GM23338 (cell line): ENCODE measurements around the gene CASP2. TPM values are rescaled to one million over a fixed set of nuclear protein-coding genes. Genes with fewer than 3 reads are reported as not detected.

Experiments used
- ATAC-seq: fragments of 200-7000 bp; cut with Tn5 transposase; 3 replicates; pipeline ENCODE4 v1.9.1; 2020
- DNase-seq: peaks from one replicate; pipeline ENCODE4 v3.0.0-alpha.2; 2015; ENCODE audit warnings: low spot score
- H2AFZ ChIP-seq: fragments of 200-600 bp; sonication (generic); 2 replicates; pipeline ENCODE4 v1.8.0; 2016; ENCODE audit warnings: antibody characterized with exemption, mild to moderate bottlenecking, moderate library complexity
- H3F3A ChIP-seq: fragments of 200-600 bp; sonication (generic); replicated peaks from 2 replicates; pipeline ENCODE4 v1.8.0; 2017; ENCODE audit warnings: antibody characterized with exemption, mixed run types, low read depth
- H3K27ac ChIP-seq: fragments of 200-600 bp; sonication (generic); 2 replicates; pipeline ENCODE4 v1.6.1; 2016; ENCODE audit warnings: low read depth
- H3K27me3 ChIP-seq: fragments of 200-600 bp; sonication (generic); 2 replicates; pipeline ENCODE4 v1.8.0; 2016; ENCODE audit warnings: mild to moderate bottlenecking, mixed run types, moderate library complexity; ENCODE audit not compliant: insufficient read depth
- H3K36me3 ChIP-seq: fragments of 200-600 bp; sonication (generic); 2 replicates; pipeline ENCODE4 v1.8.0; 2016; ENCODE audit warnings: mild to moderate bottlenecking; ENCODE audit not compliant: insufficient read depth
- H3K4me1 ChIP-seq: fragments of 200-600 bp; sonication (generic); 2 replicates; pipeline ENCODE4 v1.8.0; 2016; ENCODE audit warnings: mild to moderate bottlenecking, moderate library complexity; ENCODE audit not compliant: insufficient read depth
- H3K4me2 ChIP-seq: fragments of 200-600 bp; sonication (generic); 2 replicates; pipeline ENCODE4 v1.7.1; 2017; ENCODE audit warnings: mixed run types
- H3K4me3 ChIP-seq: fragments of 200-600 bp; sonication (generic); 2 replicates; pipeline ENCODE4 v1.6.1; 2016; ENCODE audit warnings: mixed run types
- H3K79me2 ChIP-seq: fragments of 200-600 bp; sonication (generic); replicated peaks from 2 replicates; pipeline ENCODE4 v1.8.0; 2017; ENCODE audit warnings: mild to moderate bottlenecking; ENCODE audit not compliant: insufficient read depth
- H3K9me2 ChIP-seq: fragments of 200-600 bp; sonication (generic); 2 replicates; pipeline ENCODE4 v1.8.0; 2017; ENCODE audit not compliant: insufficient read depth
- H4K20me1 ChIP-seq: fragments of 200-600 bp; sonication (generic); replicated peaks from 2 replicates; pipeline ENCODE4 v1.8.0; 2017; ENCODE audit warnings: mild to moderate bottlenecking; ENCODE audit not compliant: insufficient read depth
- H3K27ac Mint-ChIP-seq: 2 replicates; pipeline ENCODE4 v1.8.0; 2020; ENCODE audit warnings: inconsistent platforms, mild to moderate bottlenecking, moderate library complexity, mixed read lengths
- H3K27me3 Mint-ChIP-seq: 3 replicates; pipeline ENCODE4 v1.8.0; 2022; ENCODE audit warnings: low read depth, mild to moderate bottlenecking, moderate library complexity, mixed read lengths, inconsistent platforms; ENCODE audit not compliant: insufficient read depth, poor library complexity
- H3K36me3 Mint-ChIP-seq: 3 replicates; pipeline ENCODE4 v1.8.0; 2021; ENCODE audit warnings: low read depth, mild to moderate bottlenecking, inconsistent platforms, moderate library complexity, mixed read lengths
- H3K4me1 Mint-ChIP-seq: 3 replicates; pipeline ENCODE4 v1.8.0; 2020; ENCODE audit warnings: mild to moderate bottlenecking, inconsistent platforms, mixed read lengths
- H3K4me3 Mint-ChIP-seq: 3 replicates; pipeline ENCODE4 v1.8.0; 2021; ENCODE audit warnings: moderate library complexity, mild to moderate bottlenecking, inconsistent platforms, mixed read lengths
- H3K9me3 Mint-ChIP-seq: 3 replicates; pipeline ENCODE4 v1.8.0; 2020; ENCODE audit warnings: moderate library complexity, mild to moderate bottlenecking, inconsistent platforms, mixed read lengths
- CREB1 ChIP-seq: fragments of 250-450 bp; sonication (Bioruptor Pico); IDR thresholded peaks from 2 replicates; pipeline ENCODE4 v1.5.0; 2020; ENCODE audit warnings: low read depth, mild to moderate bottlenecking, moderate library complexity
- CTCF ChIP-seq, 2 experiments: fragments of 200-600 bp in 1 of 2; sonication (generic) in 1 of 2; conservative IDR thresholded peaks; 2 replicates each; pipeline versions ENCODE4 v1.5.1 to v1.6.1; 2016 to 2017; ENCODE audit warnings: antibody characterized with exemption in 2 of 2, low read depth in 2 of 2, mild to moderate bottlenecking in 2 of 2, moderate library complexity in 1 of 2
- ETS1 ChIP-seq: IDR thresholded peaks from 2 replicates; pipeline ENCODE4 v1.6.1; 2016; ENCODE audit warnings: antibody characterized with exemption
- EZH2phosphoT487 ChIP-seq: fragments of 200-600 bp; sonication (generic); IDR thresholded peaks from one replicate; pipeline ENCODE4 v1.8.1; 2018; ENCODE audit warnings: antibody characterized with exemption; ENCODE audit not compliant: unreplicated experiment
- JUNB ChIP-seq: IDR thresholded peaks from one replicate; pipeline ENCODE4 v1.6.1; 2016; ENCODE audit warnings: antibody characterized with exemption; ENCODE audit not compliant: unreplicated experiment
- NANOG ChIP-seq: IDR thresholded peaks from 2 replicates; pipeline ENCODE4 v1.6.1; 2016; ENCODE audit warnings: antibody characterized with exemption, borderline replicate concordance
- POLR2AphosphoS5 ChIP-seq: IDR thresholded peaks from 2 replicates; pipeline ENCODE4 v1.6.1; 2016; ENCODE audit warnings: antibody characterized with exemption, low read depth
- REST ChIP-seq: IDR thresholded peaks from one replicate; pipeline ENCODE4 v1.6.1; 2018; ENCODE audit warnings: antibody characterized with exemption; ENCODE audit not compliant: unreplicated experiment
- STAT1 ChIP-seq: IDR thresholded peaks from one replicate; pipeline ENCODE4 v1.6.1; 2016; ENCODE audit warnings: antibody characterized with exemption; ENCODE audit not compliant: unreplicated experiment
- polyA plus RNA-seq: library from polyadenylated mRNA; unstranded; fragments of >200 nt; fragmentation: Nextera tagmentation; extraction: Ambion mirVana; gene quantifications from 2 replicates; pipeline ENCODE4 v1.2.1, GENCODE V29; 2016
- total RNA-seq: library from RNA; depleted of rRNA; stranded (reverse); fragments of >200 nt; shearing (Covaris generic); gene quantifications from 2 replicates; pipeline ENCODE4 v1.2.3, GENCODE V29; 2014

Gene CASP2
- total and polyA plus RNA-seq, 2 experiments from 2014 or later, result 17.7 to 21.8 TPM

GRCh38 chr7:143280566-143280965 is 7.6 kb upstream of the CASP2 start (continued):
- TF ChIP-seq REST (no peak), ETS1 (no peak), NANOG (no peak), JUNB (no peak), CREB1 (CRISPR knock-in tag) (no peak), POLR2AphosphoS5 (no peak), STAT1 (no peak), CTCF (conservative IDR thresholded peaks at IDR 0.05; ENCODE audit: low read depth in 2 of 2) (no peak), EZH2phosphoT487 (no peak)

- no peaks in the 10 kb centered on the region for H3K79me2 ChIP-seq
- ATAC-seq (no peak), DNase-seq (no peak)
- H3K27me3 Mint-ChIP-seq, result peaks cover 23% of the 10 kb centered on the region
- H3K9me3 Mint-ChIP-seq, result peaks cover 4% of the 10 kb centered on the region; the same call in 1 of the 3 replicates
- H3K4me3 ChIP-seq, result no peak overlapping the region
- H3K4me1 Mint-ChIP-seq, result peaks cover 35% of the 10 kb centered on the region
- H4K20me1 ChIP-seq, result no peaks in the 10 kb centered on the region
- H2AFZ ChIP-seq, result no peak overlapping the region
- no peak overlapping the region for H3K27ac ChIP-seq
- H3K9me2 ChIP-seq, result no peaks in the 10 kb centered on the region
- H3K4me3 Mint-ChIP-seq, result no peak overlapping the region
- peaks cover 12% of the 10 kb centered on the region for H3K27me3 ChIP-seq
- no peaks in the 10 kb centered on the region for H3K36me3 ChIP-seq
- peaks cover 13% of the 10 kb centered on the region; the same call in 1 of the 2 replicates for H3F3A ChIP-seq
- no peak overlapping the region for H3K4me2 ChIP-seq
- peaks cover 5% of the 10 kb centered on the region; the same call in 2 of the 3 replicates for H3K36me3 Mint-ChIP-seq
- H3K4me1 ChIP-seq, result peaks cover 31% of the 10 kb centered on the region
- H3K27ac Mint-ChIP-seq, result no peak overlapping the region
- no peak for TF ChIP-seq ETS1
- no peak for TF ChIP-seq CTCF (conservative IDR thresholded peaks at IDR 0.05; ENCODE audit: low read depth in 2 of 2)
- TF ChIP-seq CREB1 (CRISPR knock-in tag), result no peak
Observed at GRCh38 chr7:143281529-143281928, 6.6 kb upstream of the CASP2 start.
